Measurements from ENCODE around the gene HID1.

The HID1 gene

GRCh38 chr17:74952431-74953133 lies 20.0 kb downstream of the HID1 start:
- no peak for TF ChIP-seq ZNF274 (IDR thresholded peaks at IDR 0.05; ENCODE audit: low read depth, low read length)
- no peak overlapping the region for H3K4me3 ChIP-seq (ENCODE audit: low read length)

GRCh38 chr17:74951680-74952421 lies 20.7 kb downstream of the HID1 start:
- no peak for TF ChIP-seq ZNF274 (IDR thresholded peaks at IDR 0.05; ENCODE audit: low read depth, low read length)
- H3K4me3 ChIP-seq (ENCODE audit: low read length) = no peak overlapping the region

- TF ChIP-seq ZNF274 (IDR thresholded peaks at IDR 0.05; ENCODE audit: low read depth, low read length) = no peak
- no peak overlapping the region for H3K4me3 ChIP-seq (ENCODE audit: low read length)
Observed at GRCh38 chr17:74951065-74951464, 21.5 kb downstream of the HID1 start.

DNA sequence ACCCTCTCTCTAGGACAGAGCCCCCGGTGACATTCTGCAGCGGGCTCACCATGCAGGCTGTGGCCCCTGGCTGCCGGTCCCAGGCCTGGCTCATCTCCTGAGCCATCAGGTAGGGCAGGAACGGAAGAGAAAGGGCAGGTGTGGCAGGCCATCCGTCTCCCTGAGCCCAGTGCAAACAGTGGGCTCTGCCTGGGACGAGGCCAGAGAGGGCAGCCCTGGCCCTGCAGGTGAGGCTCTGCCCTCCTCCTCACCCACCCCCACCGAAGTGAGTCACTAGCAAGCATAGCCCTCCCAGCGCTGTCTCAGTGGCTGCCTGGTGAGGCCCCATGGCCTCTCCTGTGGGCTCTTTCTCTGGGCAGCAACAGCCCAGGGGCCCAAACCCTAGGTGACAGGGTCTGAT lies 22.4 kb downstream of the HID1 start:
- TF ChIP-seq ZNF274 (IDR thresholded peaks at IDR 0.05; ENCODE audit: low read depth, low read length) = no peak
- no peak overlapping the region for H3K4me3 ChIP-seq (ENCODE audit: low read length)

GRCh38 chr17:74949455-74950115 lies 23.0 kb downstream of the HID1 start:
- TF ChIP-seq ZNF274 (IDR thresholded peaks at IDR 0.05; ENCODE audit: low read depth, low read length) = no peak
- no peak overlapping the region for H3K4me3 ChIP-seq (ENCODE audit: low read length)

GRCh38 chr17:74947041-74947754 lies 25.4 kb downstream of the HID1 start:
- TF ChIP-seq ZNF274 (IDR thresholded peaks at IDR 0.05; ENCODE audit: low read depth, low read length) = no peak
- no peak overlapping the region for H3K4me3 ChIP-seq (ENCODE audit: low read length)

DNA sequence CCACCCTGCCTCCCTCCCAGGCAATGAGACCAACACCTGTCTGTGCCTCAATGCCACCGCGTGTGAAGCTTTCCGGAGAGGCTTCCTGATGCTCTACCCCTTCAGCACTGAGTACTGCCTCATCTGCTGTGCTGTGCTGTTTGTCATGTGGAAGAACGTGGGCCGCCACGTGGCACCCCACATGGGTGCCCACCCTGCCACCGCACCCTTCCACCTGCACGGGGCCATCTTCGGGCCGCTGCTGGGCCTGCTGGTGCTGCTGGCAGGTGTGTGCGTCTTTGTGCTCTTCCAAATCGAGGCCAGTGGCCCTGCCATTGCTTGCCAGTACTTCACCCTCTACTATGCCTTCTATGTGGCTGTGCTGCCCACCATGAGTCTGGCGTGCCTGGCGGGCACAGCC lies 25.9 kb downstream of the HID1 start:
- TF ChIP-seq ZNF274 (IDR thresholded peaks at IDR 0.05; ENCODE audit: low read depth, low read length) = no peak

DNA sequence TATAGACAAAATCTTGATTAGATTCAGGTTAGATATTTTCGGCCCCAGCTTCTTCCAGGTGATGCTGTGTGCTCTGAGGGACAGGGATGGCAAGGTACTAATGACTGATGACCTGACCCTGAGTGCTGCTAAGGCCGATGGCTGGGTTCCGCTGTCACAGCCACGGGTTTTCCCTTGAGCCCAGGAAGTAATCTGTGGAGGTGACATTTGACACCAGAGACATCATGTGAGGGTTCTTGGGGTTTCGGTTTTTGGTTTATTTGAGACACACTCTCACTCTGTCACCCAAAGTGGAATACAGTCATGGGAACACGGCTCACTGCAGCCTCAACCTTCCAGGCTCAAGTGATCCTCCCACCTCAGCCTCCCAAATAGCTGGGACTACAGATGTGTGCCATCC lies 27.0 kb downstream of the HID1 start:
- H3K4me3 ChIP-seq (ENCODE audit: low read length) = no peak overlapping the region
- no peak for TF ChIP-seq ZNF274 (IDR thresholded peaks at IDR 0.05; ENCODE audit: low read depth, low read length)

More for the DNA sequence above, 25.9 kb downstream of the HID1 start:
- H3K4me3 ChIP-seq (ENCODE audit: low read length) = no peak overlapping the region

DNA sequence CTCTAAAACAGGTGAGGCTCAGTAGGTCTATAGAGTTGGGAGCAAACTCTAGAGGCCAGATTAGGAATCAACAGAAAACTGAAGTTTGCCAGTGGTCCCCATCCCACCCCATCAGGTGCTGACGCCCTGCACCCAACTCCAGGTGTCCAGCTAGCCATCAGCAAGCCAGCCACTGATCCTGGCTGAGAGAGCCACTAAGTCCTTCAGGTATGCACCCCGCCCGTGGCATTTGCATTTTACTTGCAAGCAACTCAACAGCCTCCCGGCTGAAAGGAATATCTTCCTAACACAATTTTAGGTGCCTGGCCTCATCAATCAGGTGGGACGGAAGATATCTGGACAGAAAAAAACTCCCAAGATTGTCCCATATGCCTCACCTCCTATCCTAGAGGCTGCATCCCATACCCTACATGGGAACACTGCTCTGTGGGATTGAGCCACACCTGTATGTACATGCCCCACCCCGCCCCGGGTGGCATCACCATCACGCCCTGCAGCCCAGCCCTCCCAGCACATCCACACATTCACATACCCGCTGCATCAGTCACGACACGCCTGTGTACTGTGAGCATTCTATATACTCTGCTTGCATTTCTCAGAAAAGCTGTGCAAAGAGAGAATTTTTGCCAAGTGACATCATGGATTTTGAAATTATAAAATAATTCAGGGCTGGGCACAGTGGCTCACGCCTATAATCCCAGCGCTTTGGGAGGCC lies 28.6 kb downstream of the HID1 start:
- TF ChIP-seq ZNF274 (IDR thresholded peaks at IDR 0.05; ENCODE audit: low read depth, low read length) = no peak
- H3K4me3 ChIP-seq (ENCODE audit: low read length) = no peak overlapping the region

- TF ChIP-seq ZNF274 (IDR thresholded peaks at IDR 0.05; ENCODE audit: low read depth, low read length) = no peak
Observed at GRCh38 chr17:74941128-74941725, 31.3 kb downstream of the HID1 start.

DNA sequence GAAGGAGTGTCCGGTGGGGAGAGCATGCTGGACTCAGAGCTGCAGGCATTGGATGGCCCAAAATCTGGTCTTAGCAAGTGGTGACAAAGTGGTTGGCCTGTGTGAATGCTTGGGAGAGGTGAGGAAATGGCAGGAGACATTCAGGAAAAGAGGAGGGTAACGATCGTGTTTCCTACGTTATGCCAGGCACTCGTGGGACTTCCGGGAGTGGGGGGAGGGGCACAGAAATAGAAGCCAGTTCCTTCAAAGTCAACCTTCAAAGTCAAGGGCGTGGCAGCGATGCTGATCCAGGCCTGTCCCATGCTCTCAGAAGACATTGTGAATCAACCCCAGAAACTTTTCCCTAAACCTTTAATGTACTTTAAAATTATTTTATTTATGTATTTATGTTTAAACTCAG lies 33.0 kb downstream of the HID1 start:
- no peak overlapping the region for H3K4me3 ChIP-seq (ENCODE audit: low read length)
- TF ChIP-seq ZNF274 (IDR thresholded peaks at IDR 0.05; ENCODE audit: low read depth, low read length) = no peak

More at GRCh38 chr17:74941128-74941725, 31.3 kb downstream of the HID1 start:
- H3K4me3 ChIP-seq (ENCODE audit: low read length) = no peak overlapping the region

- no peak overlapping the region for H3K4me3 ChIP-seq (ENCODE audit: low read length)
- no peak for TF ChIP-seq ZNF274 (IDR thresholded peaks at IDR 0.05; ENCODE audit: low read depth, low read length)
Observed at GRCh38 chr17:74938194-74938950, 34.2 kb downstream of the HID1 start.
